ENCODE measurements around the gene SGK2.

DNA sequence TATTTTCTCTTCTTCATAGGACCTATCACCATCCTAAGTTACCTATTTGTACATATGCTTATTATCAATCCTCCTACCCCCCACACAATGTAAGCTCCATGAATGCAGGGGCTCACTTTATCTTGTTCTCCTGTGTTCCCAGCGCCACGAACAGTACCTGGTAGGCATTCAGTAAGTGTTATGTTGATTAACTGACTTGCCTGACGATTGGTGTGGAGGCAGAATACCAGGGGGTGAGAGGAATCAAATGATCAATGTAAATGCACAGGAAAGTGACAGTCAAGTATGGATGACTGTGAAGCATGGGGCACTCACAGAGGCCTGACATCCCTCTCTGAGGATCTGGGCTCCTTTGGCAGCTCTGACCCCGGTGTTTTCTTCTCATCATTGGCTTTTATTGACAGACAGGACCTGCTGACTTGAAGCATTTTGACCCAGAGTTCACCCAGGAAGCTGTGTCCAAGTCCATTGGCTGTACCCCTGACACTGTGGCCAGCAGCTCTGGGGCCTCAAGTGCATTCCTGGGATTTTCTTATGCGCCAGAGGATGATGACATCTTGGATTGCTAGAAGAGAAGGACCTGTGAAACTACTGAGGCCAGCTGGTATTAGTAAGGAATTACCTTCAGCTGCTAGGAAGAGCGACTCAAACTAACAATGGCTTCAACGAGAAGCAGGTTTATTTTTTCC lies 25.8 kb downstream of the SGK2 start:
- TF ChIP-seq, protein P1, sequence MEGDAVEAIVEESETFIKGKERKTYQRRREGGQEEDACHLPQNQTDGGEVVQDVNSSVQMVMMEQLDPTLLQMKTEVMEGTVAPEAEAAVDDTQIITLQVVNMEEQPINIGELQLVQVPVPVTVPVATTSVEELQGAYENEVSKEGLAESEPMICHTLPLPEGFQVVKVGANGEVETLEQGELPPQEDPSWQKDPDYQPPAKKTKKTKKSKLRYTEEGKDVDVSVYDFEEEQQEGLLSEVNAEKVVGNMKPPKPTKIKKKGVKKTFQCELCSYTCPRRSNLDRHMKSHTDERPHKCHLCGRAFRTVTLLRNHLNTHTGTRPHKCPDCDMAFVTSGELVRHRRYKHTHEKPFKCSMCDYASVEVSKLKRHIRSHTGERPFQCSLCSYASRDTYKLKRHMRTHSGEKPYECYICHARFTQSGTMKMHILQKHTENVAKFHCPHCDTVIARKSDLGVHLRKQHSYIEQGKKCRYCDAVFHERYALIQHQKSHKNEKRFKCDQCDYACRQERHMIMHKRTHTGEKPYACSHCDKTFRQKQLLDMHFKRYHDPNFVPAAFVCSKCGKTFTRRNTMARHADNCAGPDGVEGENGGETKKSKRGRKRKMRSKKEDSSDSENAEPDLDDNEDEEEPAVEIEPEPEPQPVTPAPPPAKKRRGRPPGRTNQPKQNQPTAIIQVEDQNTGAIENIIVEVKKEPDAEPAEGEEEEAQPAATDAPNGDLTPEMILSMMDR (IDR thresholded peaks at IDR 0.05; ENCODE audit: low read length): no peak
- TF ChIP-seq EZH2phosphoT487 (IDR thresholded peaks at IDR 0.05; ENCODE audit: low read length): no peak
- TF ChIP-seq EZH2 (optimal IDR thresholded peaks at IDR 0.05; ENCODE audit: low read depth, low read length): no peak

All from MM.1S (cell line).